Activated naive CD8-positive, alpha-beta T cell treated with anti-CD3 and anti-CD28 coated beads, Interleukin-2, amount 10 ng/mL, durations not matched to agents 7 days and 5 days (primary cell): ENCODE data around the gene CDC42EP4. TPM values are rescaled to one million over a fixed set of nuclear protein-coding genes. Genes with fewer than 3 reads are reported as not detected.
A peak's percentile ranks its signal among the peaks of the same experiment; 100 is the strongest.
"Not testable (repeated sequence)": the region's sequence is repeated elsewhere in the genome, so short reads cannot be mapped to it uniquely, and the experiment has no call there.

ENCODE experiments used
- ATAC-seq: fragments of 150-1000 bp; cut with Tn5 transposase; one replicate; pipeline ENCODE4 v1.10.0; 2021; ENCODE audit warnings: low read depth, moderate library complexity
- POLR2A ChIA-PET: fragments of 350-600 bp; sonication (Branson Sonifier 250); formaldehyde crosslinking; loops from one replicate; lab custom pipeline; 2021; ENCODE audit warnings: antibody characterized with exemption; lab: Charles Lee
- DNase-seq: peaks from one replicate; pipeline ENCODE4 v3.0.0; 2021
- H3K27ac Mint-ChIP-seq: one replicate; pipeline ENCODE4 v1.8.0; 2022; ENCODE audit warnings: mild to moderate bottlenecking, mixed read lengths
- H3K27me3 Mint-ChIP-seq: one replicate; pipeline ENCODE4 v1.8.0; 2022; ENCODE audit warnings: mild to moderate bottlenecking, moderate library complexity, mixed read lengths
- H3K36me3 Mint-ChIP-seq: one replicate; pipeline ENCODE4 v1.8.0; 2021; ENCODE audit warnings: mild to moderate bottlenecking, mixed read lengths
- H3K4me1 Mint-ChIP-seq: one replicate; pipeline ENCODE4 v1.8.0; 2021; ENCODE audit warnings: mixed read lengths
- H3K4me3 Mint-ChIP-seq: one replicate; pipeline ENCODE4 v1.8.0; 2022; ENCODE audit warnings: mild to moderate bottlenecking, moderate library complexity, mixed read lengths
- H3K9me3 Mint-ChIP-seq: one replicate; pipeline ENCODE4 v1.8.0; 2021; ENCODE audit warnings: mixed read lengths
- total RNA-seq, 2 experiments: library from RNA; stranded (reverse); gene quantifications; one replicate each; pipeline ENCODE4 v1.2.3, GENCODE V29; 2021

Gene CDC42EP4
- total RNA-seq, 2 experiments from 2014 or later: 1.5 to 2.7 TPM

DNA sequence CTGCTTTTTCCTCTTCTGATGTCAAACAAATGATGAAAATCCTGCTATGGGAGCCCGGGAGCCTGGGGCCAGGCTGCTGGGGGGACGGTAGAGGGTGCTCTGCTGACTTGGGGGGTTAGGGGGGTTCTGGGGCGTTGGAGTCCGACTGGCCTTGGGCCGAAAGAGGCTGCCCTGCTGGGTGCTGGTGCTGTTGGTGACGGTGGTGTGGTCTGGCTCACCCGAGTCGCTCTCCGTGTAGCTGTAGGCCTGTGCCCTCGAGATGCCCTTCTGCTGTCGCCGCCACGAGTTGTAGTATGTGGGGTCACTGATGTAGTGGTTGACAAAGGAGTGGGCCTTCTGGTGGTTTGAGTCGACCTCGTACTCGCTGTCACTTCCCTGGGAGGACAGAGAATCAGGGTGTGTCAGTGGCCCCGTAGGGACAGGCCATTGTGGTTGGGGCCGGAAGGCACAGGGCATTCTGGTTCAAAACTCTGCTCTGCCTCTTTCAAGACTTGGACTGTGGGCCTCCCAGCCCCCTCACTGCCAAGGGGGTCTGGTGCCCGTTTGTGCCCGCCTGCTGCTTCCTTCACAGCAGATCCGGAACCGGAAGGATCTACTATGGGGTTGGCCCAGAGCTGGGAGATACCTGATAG, 26.9 kb upstream of the CDC42EP4 start:
- DNase-seq (no peak), ATAC-seq (no peak)
- H3K4me1 Mint-ChIP-seq: no peaks in the 10 kb centered on the region
- H3K9me3 Mint-ChIP-seq: no peaks in the 10 kb centered on the region
- H3K4me3 Mint-ChIP-seq: no peak overlapping the region
- H3K36me3 Mint-ChIP-seq: no peaks in the 10 kb centered on the region
- no peaks in the 10 kb centered on the region for H3K27me3 Mint-ChIP-seq
- POLR2A ChIA-PET: interaction anchor here (0.6 kb wide), 1 partner anchor 43 kb away, joined by 6 read pairs; no protein-coding TSS in a partner anchor
- no peak overlapping the region for H3K27ac Mint-ChIP-seq

DNA sequence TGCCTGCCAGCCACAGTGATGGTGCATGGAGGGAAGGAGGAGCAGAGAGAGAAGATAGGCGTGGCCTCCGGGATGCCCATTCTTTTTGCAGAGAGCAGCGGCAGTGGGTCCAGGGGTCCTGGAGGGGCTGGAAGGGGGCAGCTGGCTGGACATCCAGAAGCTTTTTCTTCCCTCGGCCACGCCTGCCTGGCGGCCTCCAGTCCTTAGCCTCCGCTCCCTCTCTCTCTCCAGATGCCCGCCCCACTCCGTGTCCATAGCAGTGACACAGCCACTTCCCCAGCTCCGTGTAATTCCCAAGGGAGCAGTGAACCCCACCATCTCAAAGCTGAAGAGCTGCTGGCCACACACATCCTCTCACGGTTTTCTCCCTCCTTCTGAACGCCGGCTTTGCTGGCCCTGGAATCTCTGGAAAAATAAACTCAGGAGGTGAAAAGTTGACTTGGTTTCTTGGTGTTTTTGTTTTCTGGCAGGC, 26.3 kb upstream of the CDC42EP4 start:
- POLR2A ChIA-PET: no interaction called here
- H3K27ac Mint-ChIP-seq: no peak overlapping the region

GRCh38 chr17:73337330-73337710, 25.5 kb upstream of the CDC42EP4 start:
- POLR2A ChIA-PET: no interaction called here
- ATAC-seq: no peak
- H3K9me3 Mint-ChIP-seq: no peaks in the 10 kb centered on the region
- no peak for DNase-seq
- no peaks in the 10 kb centered on the region for H3K36me3 Mint-ChIP-seq
- H3K27ac Mint-ChIP-seq: no peak overlapping the region
- H3K4me3 Mint-ChIP-seq: no peak overlapping the region
- H3K4me1 Mint-ChIP-seq: no peaks in the 10 kb centered on the region
- H3K27me3 Mint-ChIP-seq: no peaks in the 10 kb centered on the region

More for the DNA sequence above, 26.3 kb upstream of the CDC42EP4 start:
- no peak for DNase-seq
- Mint-ChIP-seq H3K4me1 (no peaks in the 10 kb centered on the region), H3K27me3 (no peaks in the 10 kb centered on the region), H3K9me3 (no peaks in the 10 kb centered on the region), H3K36me3 (no peaks in the 10 kb centered on the region), H3K4me3 (no peak overlapping the region)
- ATAC-seq: no peak

DNA sequence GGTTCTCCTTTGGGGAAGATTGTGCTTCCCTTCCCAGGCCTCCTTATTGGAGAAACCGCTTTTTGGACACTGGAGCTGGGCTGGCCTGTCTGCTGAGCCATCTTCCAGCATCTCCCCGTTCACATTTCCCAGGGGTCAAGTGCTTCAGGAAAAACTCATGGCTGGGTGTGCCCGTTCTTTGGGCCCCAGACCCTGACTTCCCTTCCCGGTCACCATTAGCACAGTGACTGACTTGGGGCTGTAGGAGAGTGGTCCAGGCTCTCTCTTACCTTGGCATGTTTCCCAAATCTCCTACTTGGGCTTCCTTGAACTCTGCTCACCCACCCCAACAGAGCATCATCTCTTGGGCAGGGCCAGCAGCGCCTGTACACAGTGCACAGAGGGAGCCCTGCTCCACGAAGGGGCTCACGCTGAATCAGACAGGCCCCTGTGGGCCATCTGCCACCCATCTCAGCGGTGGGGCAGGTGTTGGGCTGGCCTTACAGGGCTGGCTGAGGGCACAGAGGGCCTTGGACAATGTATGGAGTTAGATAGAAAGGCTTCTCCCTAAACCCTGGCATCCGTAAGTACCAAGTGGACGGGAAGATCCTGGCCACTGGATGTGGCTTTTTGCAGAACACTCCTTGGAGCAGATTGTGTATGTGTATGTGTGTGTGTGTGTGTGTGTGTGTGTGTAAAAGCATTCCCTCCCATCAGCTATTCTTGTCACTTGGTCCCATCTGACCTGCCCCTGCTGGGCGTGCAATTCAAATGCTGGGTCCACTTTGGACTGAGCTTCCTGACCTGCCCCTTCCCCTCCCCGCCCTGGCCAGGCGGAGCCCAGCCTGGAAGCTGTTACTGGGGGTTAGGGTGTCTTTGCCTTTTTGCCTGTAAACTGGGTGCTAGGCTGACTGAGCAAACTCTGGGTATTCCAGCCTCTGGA, 24.9 kb upstream of the CDC42EP4 start:
- H3K4me1 Mint-ChIP-seq: no peaks in the 10 kb centered on the region
- no peak for DNase-seq
- POLR2A ChIA-PET: no interaction called here
- H3K27me3 Mint-ChIP-seq: no peaks in the 10 kb centered on the region
- no peak overlapping the region for H3K27ac Mint-ChIP-seq
- no peaks in the 10 kb centered on the region for H3K36me3 Mint-ChIP-seq
- H3K4me3 Mint-ChIP-seq: no peak overlapping the region
- ATAC-seq: peak; percentile 19
- H3K9me3 Mint-ChIP-seq: no peaks in the 10 kb centered on the region

DNA sequence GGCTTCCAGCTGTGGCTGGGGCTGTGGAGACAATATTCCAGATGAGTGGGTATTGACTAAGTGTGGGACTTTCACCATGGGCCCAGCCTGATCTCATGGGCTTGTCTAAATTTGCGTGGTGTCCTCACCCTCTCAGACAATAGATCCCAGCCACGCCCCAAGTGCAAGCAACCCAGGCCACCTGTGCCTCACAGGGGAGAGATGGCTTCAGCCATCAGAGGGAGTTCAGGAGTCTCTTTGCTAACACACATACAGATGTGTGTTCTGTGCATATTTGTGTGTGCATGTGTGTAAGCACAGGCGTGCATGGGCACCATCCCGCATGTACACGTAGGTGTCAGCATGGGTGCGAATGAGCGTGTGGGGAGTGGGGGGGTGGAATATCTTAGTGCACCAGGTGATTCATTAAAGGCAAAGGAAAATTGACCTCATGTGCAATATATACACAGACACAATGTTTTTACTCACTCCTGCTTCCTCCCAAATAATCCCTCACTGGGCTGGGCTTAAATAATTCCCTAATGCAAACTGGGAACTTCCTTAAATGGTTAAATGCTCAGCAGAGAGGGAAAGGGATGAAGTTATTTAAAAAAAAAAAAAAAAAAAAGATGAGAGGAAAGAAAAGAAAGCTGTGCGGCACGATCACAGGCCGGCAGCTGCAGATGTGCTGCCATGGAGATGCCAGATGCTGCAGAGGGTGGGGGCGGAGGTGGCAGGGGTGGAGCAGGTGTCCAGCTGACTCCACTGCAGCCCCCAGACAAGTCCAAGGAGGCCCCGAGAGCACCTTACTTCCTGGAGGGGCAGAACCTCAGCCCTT, 24.0 kb upstream of the CDC42EP4 start:
- no peak for DNase-seq
- POLR2A ChIA-PET: no interaction called here
- Mint-ChIP-seq H3K27me3 (peaks cover 2% of the 10 kb centered on the region), H3K27ac (no peak overlapping the region), H3K4me1 (no peaks in the 10 kb centered on the region), H3K4me3 (no peak overlapping the region), H3K9me3 (no peaks in the 10 kb centered on the region), H3K36me3 (no peaks in the 10 kb centered on the region)
- ATAC-seq: no peak

- no peak overlapping the region for H3K4me3 Mint-ChIP-seq
- no peak for DNase-seq
- ATAC-seq: no peak
- peaks cover 2% of the 10 kb centered on the region for H3K27me3 Mint-ChIP-seq
- H3K4me1 Mint-ChIP-seq: no peaks in the 10 kb centered on the region
- POLR2A ChIA-PET: no interaction called here
- no peaks in the 10 kb centered on the region for H3K36me3 Mint-ChIP-seq
- no peak overlapping the region for H3K27ac Mint-ChIP-seq
- no peaks in the 10 kb centered on the region for H3K9me3 Mint-ChIP-seq
These were observed 23.1 kb upstream of the CDC42EP4 start for GRCh38 chr17:73334771-73335513.

DNA sequence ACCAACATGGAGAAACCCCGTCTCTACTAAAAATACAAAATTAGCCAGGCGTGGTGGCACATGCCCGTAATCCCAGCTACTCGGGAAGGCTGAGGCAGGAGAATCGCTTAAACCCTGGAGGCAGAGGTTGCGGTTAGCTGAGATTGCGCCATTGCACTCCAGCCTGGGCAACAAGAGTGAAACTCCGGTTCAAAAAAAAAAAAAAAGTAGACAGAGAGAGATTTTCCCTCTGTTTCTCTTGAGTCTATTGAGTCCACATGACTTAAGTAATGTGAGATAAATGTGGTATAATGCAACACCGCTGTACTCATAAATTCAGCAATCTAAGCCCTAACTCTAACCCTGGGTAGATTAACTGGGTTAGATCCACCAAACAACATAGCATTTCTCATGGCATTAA, 21.6 kb upstream of the CDC42EP4 start:
- H3K36me3 Mint-ChIP-seq, H3K27ac Mint-ChIP-seq, DNase-seq, POLR2A ChIA-PET, H3K4me3 Mint-ChIP-seq, H3K27me3 Mint-ChIP-seq, H3K4me1 Mint-ChIP-seq, ATAC-seq, H3K9me3 Mint-ChIP-seq: not testable (repeated sequence)

GRCh38 chr17:73331060-73331459, 19.3 kb upstream of the CDC42EP4 start:
- ATAC-seq (no peak), DNase-seq (no peak)
- Mint-ChIP-seq H3K4me1 (no peaks in the 10 kb centered on the region), H3K27ac (no peak overlapping the region), H3K27me3 (peaks cover 2% of the 10 kb centered on the region), H3K36me3 (no peaks in the 10 kb centered on the region), H3K4me3 (no peak overlapping the region), H3K9me3 (no peaks in the 10 kb centered on the region)
- POLR2A ChIA-PET: interaction anchor here (0.6 kb wide), 2 partner anchors 12 to 13 kb away, joined by 4 read pairs; no protein-coding TSS in a partner anchor

DNA sequence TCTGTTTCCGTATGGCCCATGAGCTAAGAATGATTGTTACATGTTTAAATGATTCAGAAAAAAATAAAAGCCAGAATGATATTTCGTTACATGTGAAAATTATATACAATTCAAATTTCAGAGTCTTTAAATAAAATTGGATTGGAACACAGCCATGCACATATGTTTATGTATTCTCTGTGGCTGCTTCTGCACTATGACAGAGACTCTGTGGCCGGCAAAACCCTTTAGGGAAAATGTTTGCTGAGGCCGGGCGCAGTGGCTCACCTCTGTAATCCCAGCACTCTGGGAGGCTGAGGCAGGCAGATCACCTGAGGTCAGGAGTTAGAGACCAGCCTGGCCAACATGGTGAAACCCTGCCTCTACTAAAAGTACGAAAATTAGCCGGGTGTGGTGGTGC, 15.9 kb upstream of the CDC42EP4 start:
- DNase-seq: no peak
- H3K4me3 Mint-ChIP-seq: no peak overlapping the region
- no peak overlapping the region for H3K27ac Mint-ChIP-seq
- no peak for ATAC-seq
- H3K9me3 Mint-ChIP-seq: no peaks in the 10 kb centered on the region
- H3K27me3 Mint-ChIP-seq: peaks cover 5% of the 10 kb centered on the region
- no peaks in the 10 kb centered on the region for H3K4me1 Mint-ChIP-seq
- H3K36me3 Mint-ChIP-seq: no peaks in the 10 kb centered on the region
- POLR2A ChIA-PET: no interaction called here

- Mint-ChIP-seq H3K36me3 (no peaks in the 10 kb centered on the region), H3K9me3 (no peaks in the 10 kb centered on the region), H3K4me1 (no peaks in the 10 kb centered on the region), H3K27ac (no peak overlapping the region), H3K4me3 (no peak overlapping the region), H3K27me3 (peaks cover 3% of the 10 kb centered on the region)
- DNase-seq (no peak), ATAC-seq (no peak)
- POLR2A ChIA-PET: no interaction called here
These were observed 13.7 kb upstream of the CDC42EP4 start for GRCh38 chr17:73325527-73325842.

DNA sequence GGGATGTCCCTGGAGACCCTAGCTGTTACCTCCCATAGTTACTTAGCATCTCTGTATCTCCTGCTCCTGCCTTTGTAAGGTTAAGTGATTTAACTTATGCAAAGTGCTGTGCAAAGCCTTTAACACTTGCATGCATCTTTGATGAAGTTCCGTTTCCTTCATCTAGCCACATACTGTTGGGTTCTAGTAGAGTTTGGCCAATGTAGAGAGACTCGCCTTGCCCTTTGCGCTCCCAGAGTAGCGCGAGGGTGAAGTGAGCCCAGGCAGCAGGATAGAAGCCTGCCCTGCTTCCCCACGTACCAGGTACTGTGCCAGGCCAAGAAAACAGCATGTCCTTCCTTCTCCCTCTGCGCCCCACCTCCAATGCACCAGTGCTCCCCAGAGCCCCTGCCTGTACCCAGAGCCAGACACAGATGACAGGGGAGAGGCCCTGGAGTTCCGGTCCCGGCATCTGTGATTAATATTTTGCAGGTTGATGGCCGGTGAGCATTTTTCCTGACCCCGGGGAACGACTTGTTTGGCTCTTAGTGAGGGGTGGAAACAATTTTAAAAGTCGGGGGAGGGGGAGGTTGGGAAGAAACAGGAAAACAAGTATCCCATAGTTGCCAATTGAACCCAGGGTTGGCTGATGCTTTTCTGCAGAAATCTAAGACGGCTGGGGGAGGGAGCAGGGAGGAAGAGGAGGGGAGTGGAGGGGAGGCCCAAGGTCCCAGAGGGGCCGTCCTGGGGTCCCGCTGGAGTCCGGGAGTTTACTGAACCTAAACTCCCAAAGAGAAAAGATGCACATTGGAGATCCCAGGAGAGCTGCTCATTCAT, 13.1 kb upstream of the CDC42EP4 start:
- H3K4me1 Mint-ChIP-seq: no peaks in the 10 kb centered on the region
- POLR2A ChIA-PET: no interaction called here
- no peak overlapping the region for H3K4me3 Mint-ChIP-seq
- peaks cover 4% of the 10 kb centered on the region for H3K27me3 Mint-ChIP-seq
- ATAC-seq: no peak
- no peak for DNase-seq
- H3K9me3 Mint-ChIP-seq: no peaks in the 10 kb centered on the region
- H3K36me3 Mint-ChIP-seq: no peaks in the 10 kb centered on the region
- H3K27ac Mint-ChIP-seq: no peak overlapping the region

GRCh38 chr17:73324160-73324475, 12.3 kb upstream of the CDC42EP4 start:
- POLR2A ChIA-PET: no interaction called here
- Mint-ChIP-seq H3K4me1 (no peaks in the 10 kb centered on the region), H3K36me3 (no peaks in the 10 kb centered on the region), H3K9me3 (no peaks in the 10 kb centered on the region), H3K27me3 (peaks cover 8% of the 10 kb centered on the region), H3K4me3 (no peak overlapping the region), H3K27ac (no peak overlapping the region)
- DNase-seq (no peak), ATAC-seq (no peak)
